NCI-H2171 (cell line): ENCODE results near the gene KRTAP19-8.

ENCODE experiments used
- DNase-seq: peaks from one replicate; lab custom pipeline; 2025; lab: John Stamatoyannopoulos, UW

KRTAP19-8 gene

GRCh38 chr21:31012133-31013089, 25.9 kb downstream of the KRTAP19-8 start:
- no peak for DNase-seq

- no peak for DNase-seq
These were observed 26.9 kb downstream of the KRTAP19-8 start for GRCh38 chr21:31011412-31011811.

- no peak for DNase-seq
These were observed 29.9 kb downstream of the KRTAP19-8 start for GRCh38 chr21:31008355-31008754.

GRCh38 chr21:31005019-31005418, 33.3 kb downstream of the KRTAP19-8 start:
- no peak for DNase-seq

GRCh38 chr21:31003471-31003870, 34.8 kb downstream of the KRTAP19-8 start:
- no peak for DNase-seq

GRCh38 chr21:30997541-30997940, 40.7 kb downstream of the KRTAP19-8 start:
- no peak for DNase-seq

GRCh38 chr21:30996728-30997127, 41.5 kb downstream of the KRTAP19-8 start:
- DNase-seq = no peak

GRCh38 chr21:30994932-30995331, 43.3 kb downstream of the KRTAP19-8 start:
- no peak for DNase-seq

- DNase-seq = no peak
These were observed 47.6 kb downstream of the KRTAP19-8 start for GRCh38 chr21:30990514-30991262.

GRCh38 chr21:30988706-30989105, 49.6 kb downstream of the KRTAP19-8 start:
- DNase-seq = no peak
